HCT116 (cell line): ENCODE measurements around the gene BST1. TPM values are rescaled to one million over a fixed set of nuclear protein-coding genes. Genes with fewer than 3 reads are reported as not detected.

Source experiments
- ATAC-seq: fragments of 200-7000 bp; cut with Tn5 transposase; 2 replicates; pipeline ENCODE4 v1.9.1; 2020; ENCODE audit warnings: mild to moderate bottlenecking, moderate library complexity
- Bru-seq: library from RNA; stranded (reverse); fragments of 400-500 nt; gene quantifications from one replicate; lab custom pipeline; 2021; lab: Mats Ljungman, UMichigan
- BruChase-seq, 2 experiments: library from RNA; stranded (reverse); fragments of 400-500 nt; gene quantifications; one replicate each; lab custom pipeline; 2021; lab: Mats Ljungman, UMichigan
- BruUV-seq: library from RNA; stranded (reverse); fragments of 400-500 nt; replicated peaks from 2 replicates; lab custom pipeline; 2021; lab: Mats Ljungman, UMichigan
- CTCF ChIA-PET: fragments of 300-600 bp; sonication (Branson Sonifier 250); formaldehyde crosslinking; loops from one replicate; lab custom pipeline; 2021; ENCODE audit warnings: antibody characterized with exemption; lab: Charles Lee
- POLR2A ChIA-PET: fragments of 300-600, 350-600 bp; sonication (Branson Sonifier 250); formaldehyde crosslinking; loops from one replicate; lab custom pipeline; 2021; ENCODE audit warnings: antibody characterized with exemption; lab: Charles Lee
- RAD21 ChIA-PET, 2 experiments: fragments of 300-600 bp; sonication (Branson Sonifier 250); formaldehyde crosslinking; loops; one replicate each; lab custom pipeline; 2023; ENCODE audit warnings: low total read pairs in 2 of 2; ENCODE audit not compliant: uncharacterized antibody in 2 of 2, unreplicated experiment in 2 of 2, low non-redundant PET in 1 of 2; lab: Charles Lee
- DNase-seq: peaks from one replicate; pipeline ENCODE4 v3.0.0-alpha.2; 2010; ENCODE audit warnings: low read depth, low spot score
- H2AFZ ChIP-seq: fragments of 200-600 bp; shearing (Covaris generic), sonication (generic); 2 replicates; pipeline ENCODE4 v1.6.1; 2017; ENCODE audit warnings: low read depth, mixed run types, mixed read lengths, antibody characterized with exemption, low read length; ENCODE audit not compliant: poor library complexity, severe bottlenecking
- H3K27ac ChIP-seq: 2 replicates; pipeline ENCODE4 v1.5.1; 2012; ENCODE audit warnings: low read depth, low read length
- H3K27me3 ChIP-seq: fragments of 200-600 bp; sonication (generic); 2 replicates; pipeline ENCODE4 v1.6.1; 2016; ENCODE audit warnings: mixed run types, low read length, mixed read lengths; ENCODE audit not compliant: insufficient read depth
- H3K36me3 ChIP-seq, 2 experiments: fragments of 200-500 bp in 1 of 2; fragments of 200-600 bp in 1 of 2; sonication (Bioruptor generic) in 1 of 2; sonication (generic) in 1 of 2; 2 replicates each; pipeline versions ENCODE4 v1.5.1 to v1.6.1; 2014 to 2016; ENCODE audit warnings: low read length in 2 of 2, inconsistent platforms in 1 of 2, mixed read lengths in 1 of 2, mixed run types in 1 of 2; ENCODE audit not compliant: insufficient read depth in 2 of 2, control insufficient read depth in 1 of 2
- H3K4me1 ChIP-seq, 2 experiments: fragments of 200-600 bp in 1 of 2; sonication (generic) in 1 of 2; 2 replicates each; pipeline versions ENCODE4 v1.5.1 to v1.6.1; 2012 to 2017; ENCODE audit warnings: low read length in 2 of 2, inconsistent platforms in 1 of 2, mild to moderate bottlenecking in 1 of 2, mixed read lengths in 1 of 2, mixed run types in 1 of 2, moderate library complexity in 1 of 2; ENCODE audit not compliant: insufficient read depth in 2 of 2, control insufficient read depth in 1 of 2
- H3K4me2 ChIP-seq: fragments of 200-600 bp; sonication (generic); 2 replicates; pipeline ENCODE4 v1.6.1; 2017; ENCODE audit warnings: mixed run types, low read length, mixed read lengths
- H3K4me3 ChIP-seq, 2 experiments: fragments of 200-600 bp in 1 of 2; sonication (generic) in 1 of 2; replicated peaks in 1 of 2; 2 replicates each; pipeline ENCODE4 v1.5.1; 2011 to 2016; ENCODE audit warnings: low read length in 2 of 2, control low read depth in 1 of 2, low read depth in 1 of 2, mild to moderate bottlenecking in 1 of 2, mixed read lengths in 1 of 2, mixed run types in 1 of 2
- H3K79me2 ChIP-seq: fragments of 200-600 bp; sonication (generic); 2 replicates; pipeline ENCODE4 v1.6.1; 2017; ENCODE audit warnings: mild to moderate bottlenecking, mixed run types, low read length, moderate library complexity, mixed read lengths; ENCODE audit not compliant: insufficient read depth
- H3K9ac ChIP-seq: fragments of 200-600 bp; sonication (generic); 2 replicates; pipeline ENCODE4 v1.6.1; 2016; ENCODE audit warnings: low read length, mixed read lengths
- H3K9me2 ChIP-seq: fragments of 200-600 bp; sonication (generic), shearing (Covaris generic); 2 replicates; pipeline ENCODE4 v1.6.1; 2017; ENCODE audit warnings: mixed run types, mild to moderate bottlenecking, moderate library complexity; ENCODE audit not compliant: insufficient read depth
- H3K9me3 ChIP-seq, 2 experiments: fragments of 200-500 bp in 1 of 2; fragments of 200-600 bp in 1 of 2; sonication (Bioruptor generic) in 1 of 2; sonication (generic) in 1 of 2; 2 replicates each; pipeline ENCODE4 v1.6.1; 2014 to 2017; ENCODE audit warnings: low read length in 2 of 2, mixed read lengths in 2 of 2, inconsistent platforms in 1 of 2, low read depth in 1 of 2, mild to moderate bottlenecking in 1 of 2, mixed run types in 1 of 2, moderate library complexity in 1 of 2; ENCODE audit not compliant: control insufficient read depth in 1 of 2, insufficient read depth in 1 of 2
- H4K20me1 ChIP-seq: fragments of 200-600 bp; sonication (generic), shearing (Covaris generic); 2 replicates; pipeline ENCODE4 v1.6.1; 2017; ENCODE audit warnings: mixed run types, mild to moderate bottlenecking, moderate library complexity; ENCODE audit not compliant: insufficient read depth
- ELF1 ChIP-seq: IDR thresholded peaks from 2 replicates; pipeline ENCODE4 v1.6.1; 2012; ENCODE audit warnings: low read depth, borderline replicate concordance
- POLR2A ChIP-seq: IDR thresholded peaks from 2 replicates; pipeline ENCODE4 v1.7.0; 2011; ENCODE audit warnings: borderline replicate concordance; ENCODE audit not compliant: insufficient read depth, insufficient read length; ENCODE audit errors: extremely low read depth
- SIN3A ChIP-seq: IDR thresholded peaks from 2 replicates; pipeline ENCODE4 v1.6.1; 2012; ENCODE audit warnings: low read depth
- TCF7L2 ChIP-seq: IDR thresholded peaks from 2 replicates; pipeline ENCODE4 v1.7.0; 2011; ENCODE audit warnings: borderline replicate concordance, inconsistent platforms; ENCODE audit not compliant: insufficient read depth, insufficient read length; ENCODE audit errors: extremely low read depth
- ZNF274 ChIP-seq: fragments of 200-500 bp; sonication (Bioruptor generic); IDR thresholded peaks from 2 replicates; pipeline ENCODE4 v1.6.1; 2014; ENCODE audit warnings: mild to moderate bottlenecking, low read depth, low read length, inconsistent platforms
- intact Hi-C: fragments of 100-400 bp; cut with micrococcal nuclease; formaldehyde crosslinking; loops from 2 replicates; pipeline ENCODE4 v1.10.0; 2022
- long read RNA-seq: library from polyadenylated mRNA; unstranded; transcript quantifications from one replicate; pipeline ENCODE4 v2.0.0, GENCODE V29; 2021; ENCODE audit not compliant: unreplicated experiment
- polyA plus RNA-seq: library from polyadenylated mRNA; unstranded; fragments of >200 nt; gene quantifications from 2 replicates; pipeline ENCODE4 v1.2.1, GENCODE V29; 2012; ENCODE audit warnings: missing spikeins
- total RNA-seq: library from RNA; stranded (reverse); gene quantifications from one replicate; pipeline ENCODE4 v1.2.1, GENCODE V29; 2021; ENCODE audit not compliant: unreplicated experiment
- TF ChIP-seq, protein P1 (sequence below): IDR thresholded peaks from 2 replicates; pipeline ENCODE4 v1.6.1; 2011; ENCODE audit warnings: mild to moderate bottlenecking, low read length, moderate library complexity; ENCODE audit not compliant: insufficient replicate concordance; ENCODE audit errors: extremely low read depth

The BST1 gene
- total RNA-seq = 0.44 TPM
- 0.10 and 0.21 TPM in 2 replicates for polyA plus RNA-seq
- Bru-seq, nascent RNA = percentile 31 among the genes with signal in this experiment
- percentile 46 among the genes with signal in this experiment for BruChase-seq, experiment 1, labeled RNA remaining after a 6-hour chase
- BruChase-seq, experiment 2, labeled RNA remaining after a 2-hour chase = percentile 35 among the genes with signal in this experiment
- long read RNA-seq = 0 reads

DNA sequence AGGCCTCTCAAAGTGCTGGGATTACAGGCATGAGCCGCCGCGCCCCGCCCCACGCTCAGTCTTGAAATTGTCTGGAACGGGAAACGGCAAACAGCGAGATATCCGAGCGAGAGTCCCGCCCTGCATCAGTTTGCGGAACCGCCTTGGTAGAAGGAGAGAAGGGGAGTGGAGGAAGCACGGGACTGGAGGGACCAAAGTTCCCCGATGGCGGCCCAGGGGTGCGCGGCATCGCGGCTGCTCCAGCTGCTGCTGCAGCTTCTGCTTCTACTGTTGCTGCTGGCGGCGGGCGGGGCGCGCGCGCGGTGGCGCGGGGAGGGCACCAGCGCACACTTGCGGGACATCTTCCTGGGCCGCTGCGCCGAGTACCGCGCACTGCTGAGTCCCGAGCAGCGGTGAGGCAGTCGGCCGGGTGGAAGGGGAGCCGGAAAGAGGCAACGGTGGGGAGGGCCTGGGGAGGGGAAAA lies at the start of gene BST1:
Gene BST1 (plus strand): TSS at position 125 of the 463 bp plus-strand sequence. CDS start 80 bp downstream, at position 205.
- no TSS peak for BruUV-seq
- no peaks in the 10 kb centered on the region for H4K20me1 ChIP-seq
- no peak within 1 kb of the TSS for H2AFZ ChIP-seq
- intact Hi-C loops = no loop called here
- TF ChIP-seq SIN3A (no peak), TCF7L2 (no peak), POLR2A (no peak), ZNF274 (no peak), ELF1 (no peak)
- TF ChIP-seq, protein P1, sequence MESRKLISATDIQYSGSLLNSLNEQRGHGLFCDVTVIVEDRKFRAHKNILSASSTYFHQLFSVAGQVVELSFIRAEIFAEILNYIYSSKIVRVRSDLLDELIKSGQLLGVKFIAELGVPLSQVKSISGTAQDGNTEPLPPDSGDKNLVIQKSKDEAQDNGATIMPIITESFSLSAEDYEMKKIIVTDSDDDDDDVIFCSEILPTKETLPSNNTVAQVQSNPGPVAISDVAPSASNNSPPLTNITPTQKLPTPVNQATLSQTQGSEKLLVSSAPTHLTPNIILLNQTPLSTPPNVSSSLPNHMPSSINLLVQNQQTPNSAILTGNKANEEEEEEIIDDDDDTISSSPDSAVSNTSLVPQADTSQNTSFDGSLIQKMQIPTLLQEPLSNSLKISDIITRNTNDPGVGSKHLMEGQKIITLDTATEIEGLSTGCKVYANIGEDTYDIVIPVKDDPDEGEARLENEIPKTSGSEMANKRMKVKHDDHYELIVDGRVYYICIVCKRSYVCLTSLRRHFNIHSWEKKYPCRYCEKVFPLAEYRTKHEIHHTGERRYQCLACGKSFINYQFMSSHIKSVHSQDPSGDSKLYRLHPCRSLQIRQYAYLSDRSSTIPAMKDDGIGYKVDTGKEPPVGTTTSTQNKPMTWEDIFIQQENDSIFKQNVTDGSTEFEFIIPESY = no peak
- ATAC-seq (no peak), DNase-seq (no peak)
- no peaks in the 10 kb centered on the region for H3K9me3 ChIP-seq
- no peaks in the 10 kb centered on the region for H3K4me1 ChIP-seq
- ChIA-PET POLR2A (no interaction called here), CTCF (no interaction called here), RAD21 (no interaction called here)
- no peak within 1 kb of the TSS for H3K4me3 ChIP-seq
- no peak within 1 kb of the TSS for H3K27ac ChIP-seq
- no peaks in the 10 kb centered on the region for H3K79me2 ChIP-seq
- no peaks in the 10 kb centered on the region for H3K36me3 ChIP-seq
- no peak within 1 kb of the TSS for H3K4me2 ChIP-seq
- no peaks in the 10 kb centered on the region for H3K27me3 ChIP-seq
- no peaks in the 10 kb centered on the region for H3K9me2 ChIP-seq
- H3K9ac ChIP-seq = no peak within 1 kb of the TSS
